Hepatocyte (in vitro differentiated cells): ENCODE data around the gene SMTNL1. TPM values are rescaled to one million over a fixed set of nuclear protein-coding genes. Genes with fewer than 3 reads are reported as not detected.

ENCODE experiments used
- DNase-seq: peaks from one replicate; pipeline ENCODE4 v3.0.0-alpha.2; 2016; ENCODE audit warnings: low spot score
- H2AFZ ChIP-seq: fragments of 200-600 bp; sonication (generic); 2 replicates; pipeline ENCODE4 v1.6.0; 2016; ENCODE audit warnings: antibody characterized with exemption, mild to moderate bottlenecking
- H3K27ac ChIP-seq: fragments of 200-600 bp; sonication (generic); 2 replicates; pipeline ENCODE4 v1.5.1; 2016; ENCODE audit warnings: mild to moderate bottlenecking
- H3K27me3 ChIP-seq: fragments of 200-600 bp; sonication (generic); 2 replicates; pipeline ENCODE4 v1.6.1; 2016
- H3K36me3 ChIP-seq: fragments of 200-600 bp; sonication (generic); replicated peaks from 2 replicates; pipeline ENCODE4 v1.5.1; 2016; ENCODE audit warnings: low read depth; ENCODE audit not compliant: insufficient read depth
- H3K4me1 ChIP-seq: fragments of 200-600 bp; sonication (generic); 2 replicates; pipeline ENCODE4 v1.5.1; 2016; ENCODE audit warnings: mild to moderate bottlenecking, moderate library complexity; ENCODE audit not compliant: insufficient read depth
- H3K4me2 ChIP-seq: fragments of 200-600 bp; sonication (generic); 2 replicates; pipeline ENCODE4 v1.6.0; 2016
- H3K4me3 ChIP-seq: fragments of 200-600 bp; sonication (generic); 2 replicates; pipeline ENCODE4 v1.5.1; 2016; ENCODE audit warnings: mild to moderate bottlenecking
- H3K79me2 ChIP-seq: fragments of 200-600 bp; sonication (generic); 2 replicates; pipeline ENCODE4 v1.6.0; 2017; ENCODE audit warnings: mild to moderate bottlenecking
- H3K9me2 ChIP-seq: fragments of 200-600 bp; sonication (generic); replicated peaks from 2 replicates; pipeline ENCODE4 v1.6.0; 2017; ENCODE audit warnings: mild to moderate bottlenecking; ENCODE audit not compliant: insufficient read depth
- H3K9me3 ChIP-seq: fragments of 200-600 bp; sonication (generic); 2 replicates; pipeline ENCODE4 v1.5.1; 2016; ENCODE audit warnings: low read depth, mild to moderate bottlenecking
- H4K20me1 ChIP-seq: fragments of 200-600 bp; sonication (generic); 2 replicates; pipeline ENCODE4 v1.6.0; 2016; ENCODE audit warnings: mild to moderate bottlenecking; ENCODE audit not compliant: insufficient read depth, poor library complexity, severe bottlenecking
- CTCF ChIP-seq: fragments of 200-600 bp; sonication (generic); IDR thresholded peaks from 2 replicates; pipeline ENCODE4 v1.5.1; 2016; ENCODE audit warnings: antibody characterized with exemption, mild to moderate bottlenecking; ENCODE audit not compliant: poor library complexity
- EZH2 ChIP-seq: fragments of 200-600 bp; sonication (generic); IDR thresholded peaks from 2 replicates; pipeline ENCODE4 v1.6.1; 2016; ENCODE audit warnings: antibody characterized with exemption, mild to moderate bottlenecking, borderline replicate concordance
- EZH2phosphoT487 ChIP-seq: fragments of 200-600 bp; sonication (generic); IDR thresholded peaks from one replicate; pipeline ENCODE4 v1.6.1; 2018; ENCODE audit warnings: antibody characterized with exemption, mild to moderate bottlenecking, low read depth, moderate library complexity; ENCODE audit not compliant: unreplicated experiment, severe bottlenecking
- WGBS: methylation state at CpG from one replicate; pipeline ENCODE4 v1.1.6; 2016; ENCODE audit warnings: low lambda C conversion rate; ENCODE audit errors: missing lambda C conversion rate; 5-methylcytosine and 5-hydroxymethylcytosine counted together
- polyA plus RNA-seq: library from polyadenylated mRNA; unstranded; fragments of >200 nt; fragmentation: Nextera tagmentation; extraction: Ambion mirVana; gene quantifications from 2 replicates; pipeline ENCODE4 v1.2.1, GENCODE V29; 2016
- total RNA-seq: library from RNA; depleted of rRNA; stranded (reverse); fragments of >200 nt; gene quantifications from 2 replicates; pipeline ENCODE4 v1.2.3, GENCODE V29; 2014

The SMTNL1 gene
- total RNA-seq: not detected in 2 replicates
- polyA plus RNA-seq: 0.19 TPM in 1 of 2 replicates, not detected in the other

- Histone ChIP-seq H3K27me3 (no peaks in the 10 kb centered on the region), H3K79me2 (no peaks in the 10 kb centered on the region), H3K27ac (no peak within 1 kb of the TSS), H3K4me1 (no peaks in the 10 kb centered on the region), H3K9me2 (no peaks in the 10 kb centered on the region), H3K4me2 (no peak within 1 kb of the TSS), H2AFZ (no peak within 1 kb of the TSS), H3K4me3 (no peak within 1 kb of the TSS), H3K9me3 (no peaks in the 10 kb centered on the region), H3K36me3 (no peaks in the 10 kb centered on the region), H4K20me1 (no peaks in the 10 kb centered on the region)
- WGBS: 69% methylated on average over 13 of the region's 14 CpGs
- no peak for DNase-seq
- TF ChIP-seq CTCF (no peak), EZH2phosphoT487 (no peak), EZH2 (no peak)
Measured at GRCh38 chr11:57536947-57537619, at the start of gene SMTNL1. Gene SMTNL1, plus strand, starts transcription at chr11:57537595. Its CDS starts 5,048 bp downstream, at chr11:57542643.

GRCh38 chr11:57487920-57488659 is 49.3 kb upstream of the SMTNL1 start:
- H3K36me3 ChIP-seq: no peaks in the 10 kb centered on the region

GRCh38 chr11:57490456-57491248 is 46.7 kb upstream of the SMTNL1 start:
- WGBS: 92% methylated on average over 9 of the region's 9 CpGs
- H3K9me2 ChIP-seq: no peaks in the 10 kb centered on the region
- H4K20me1 ChIP-seq: no peaks in the 10 kb centered on the region
- DNase-seq: no peak
- H3K36me3 ChIP-seq: no peaks in the 10 kb centered on the region
- TF ChIP-seq CTCF (no peak), EZH2phosphoT487 (no peak), EZH2 (no peak)
- no peaks in the 10 kb centered on the region for H3K4me1 ChIP-seq
- H3K27me3 ChIP-seq: no peaks in the 10 kb centered on the region
- no peak overlapping the region for H3K4me3 ChIP-seq
- H3K4me2 ChIP-seq: no peak overlapping the region
- H3K27ac ChIP-seq: no peak overlapping the region
- no peaks in the 10 kb centered on the region for H3K79me2 ChIP-seq
- no peak overlapping the region for H2AFZ ChIP-seq
- no peaks in the 10 kb centered on the region for H3K9me3 ChIP-seq

More at GRCh38 chr11:57487920-57488659, 49.3 kb upstream of the SMTNL1 start:
- Histone ChIP-seq H3K4me2 (no peak overlapping the region), H3K4me3 (no peak overlapping the region), H3K27ac (no peak overlapping the region), H4K20me1 (no peaks in the 10 kb centered on the region), H3K79me2 (no peaks in the 10 kb centered on the region), H3K9me3 (no peaks in the 10 kb centered on the region), H2AFZ (no peak overlapping the region), H3K4me1 (peaks cover 4% of the 10 kb centered on the region), H3K9me2 (no peaks in the 10 kb centered on the region), H3K27me3 (peaks cover 20% of the 10 kb centered on the region)
- no peak for DNase-seq
- TF ChIP-seq CTCF (no peak), EZH2 (no peak), EZH2phosphoT487 (no peak)
- 84% methylated on average over 6 of the region's 6 CpGs for WGBS
